HG03571 (cell line): ENCODE data around the gene CYBRD1.
A peak's percentile ranks its signal among the peaks of the same experiment; 100 is the strongest.
"Not testable (repeated sequence)": the region's sequence is repeated elsewhere in the genome, so short reads cannot be mapped to it uniquely, and the experiment has no call there.

Source experiments
- ATAC-seq: cut with Tn5 transposase; IDR thresholded peaks from one replicate; pipeline ENCODE4 v1.9.1; 2021; ENCODE audit not compliant: unreplicated experiment

CYBRD1 gene, protein sequence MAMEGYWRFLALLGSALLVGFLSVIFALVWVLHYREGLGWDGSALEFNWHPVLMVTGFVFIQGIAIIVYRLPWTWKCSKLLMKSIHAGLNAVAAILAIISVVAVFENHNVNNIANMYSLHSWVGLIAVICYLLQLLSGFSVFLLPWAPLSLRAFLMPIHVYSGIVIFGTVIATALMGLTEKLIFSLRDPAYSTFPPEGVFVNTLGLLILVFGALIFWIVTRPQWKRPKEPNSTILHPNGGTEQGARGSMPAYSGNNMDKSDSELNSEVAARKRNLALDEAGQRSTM

DNA sequence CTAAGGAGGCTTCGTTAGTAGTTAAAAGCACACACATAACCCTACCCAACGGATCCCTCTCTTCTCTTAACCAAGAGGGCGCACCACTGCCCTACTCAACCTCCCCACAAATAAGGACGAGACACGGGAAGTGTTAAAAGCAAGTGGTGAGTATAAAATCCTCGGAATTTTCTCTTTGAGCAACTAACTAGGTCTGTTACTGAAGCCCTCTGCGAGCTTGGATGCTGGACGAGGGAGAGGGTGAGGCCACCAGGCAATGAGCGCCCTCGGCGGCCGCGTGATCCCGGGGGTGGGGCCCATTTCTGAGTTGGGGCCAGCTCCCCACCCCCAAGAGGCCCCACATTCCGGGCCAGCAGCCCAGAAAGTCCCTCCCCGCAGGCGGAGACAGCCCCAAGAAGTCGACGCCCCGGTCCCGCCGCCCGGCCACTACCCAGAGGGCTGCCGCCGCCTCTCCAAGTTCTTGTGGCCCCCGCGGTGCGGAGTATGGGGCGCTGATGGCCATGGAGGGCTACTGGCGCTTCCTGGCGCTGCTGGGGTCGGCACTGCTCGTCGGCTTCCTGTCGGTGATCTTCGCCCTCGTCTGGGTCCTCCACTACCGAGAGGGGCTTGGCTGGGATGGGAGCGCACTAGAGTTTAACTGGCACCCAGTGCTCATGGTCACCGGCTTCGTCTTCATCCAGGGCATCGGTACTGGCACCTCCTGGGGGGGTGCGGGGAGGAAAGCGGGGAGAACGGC is at the start of gene CYBRD1:
Gene CYBRD1 (plus strand): TSS at position 423 of the 736 bp plus-strand sequence. CDS start 72 bp downstream, at position 495.
- ATAC-seq: no peak

DNA sequence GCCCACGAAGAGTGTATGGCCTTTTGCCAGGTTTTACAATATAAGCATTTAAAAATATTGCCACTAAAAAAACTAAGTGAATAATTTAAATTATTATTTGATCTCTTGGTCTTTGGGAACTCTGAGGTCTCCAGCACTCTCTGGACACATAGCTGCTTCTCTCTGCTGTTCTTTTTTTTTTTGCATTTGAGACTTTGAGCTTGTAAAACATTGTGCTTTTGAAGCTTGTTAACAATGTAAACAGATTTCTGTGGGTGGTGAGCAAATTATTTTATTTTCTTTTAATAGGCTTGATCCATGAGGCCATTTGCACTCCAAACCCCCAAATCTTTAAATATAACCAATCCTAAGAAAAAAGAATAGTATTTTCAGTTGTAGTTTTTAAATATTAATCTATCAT is 46.3 kb upstream of the CYBRD1 start:
- ATAC-seq: no peak

DNA sequence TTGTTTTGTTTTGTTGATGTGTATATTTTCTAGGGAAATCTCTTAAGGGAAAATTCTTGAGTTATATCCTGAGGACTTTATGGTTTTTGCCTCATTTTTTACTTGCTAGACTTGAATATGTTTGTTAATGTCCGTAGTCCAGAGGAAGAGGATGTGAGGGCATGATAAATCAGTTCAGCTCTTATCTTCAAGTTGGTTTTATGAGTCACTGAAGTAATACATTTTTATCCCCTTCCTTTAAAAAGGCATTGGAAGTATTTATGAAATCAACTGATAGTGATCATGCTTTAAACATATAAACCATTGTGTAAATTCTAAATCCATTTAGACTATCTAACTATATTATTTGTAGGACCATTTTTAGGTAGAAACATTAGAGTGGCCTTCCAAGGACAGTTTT is 43.9 kb upstream of the CYBRD1 start:
- ATAC-seq: no peak

DNA sequence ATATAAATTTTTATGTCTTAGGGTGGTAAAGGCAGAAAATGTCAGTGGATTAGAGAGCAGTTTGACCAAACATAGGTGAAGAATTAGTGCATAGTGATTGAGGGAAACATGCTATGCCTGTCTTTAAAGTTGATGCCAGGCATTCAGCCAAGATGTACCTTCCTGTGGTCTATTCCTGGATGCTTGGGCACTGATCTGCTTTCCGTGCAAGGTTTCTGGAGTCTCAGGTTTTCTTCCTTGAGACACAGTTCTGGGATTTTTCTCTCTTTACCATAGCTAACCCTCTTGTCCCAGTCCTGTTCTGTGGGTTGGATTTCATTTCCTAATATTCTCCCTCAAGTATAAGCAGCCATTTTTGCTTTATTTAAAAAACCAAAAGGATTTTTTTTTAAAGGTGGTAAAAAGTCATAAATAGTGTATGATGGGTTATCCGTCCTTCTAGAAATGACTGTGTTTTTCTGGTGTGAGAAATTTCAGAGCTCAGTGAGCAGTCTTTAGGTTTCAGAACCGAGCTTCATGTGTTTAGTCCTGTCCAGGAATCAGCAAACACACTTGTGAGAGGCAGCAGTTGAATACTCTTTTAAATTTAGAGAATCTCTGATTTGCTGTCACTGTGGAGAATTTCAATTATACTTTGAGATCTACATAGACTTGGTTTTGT is 43.0 kb upstream of the CYBRD1 start:
- ATAC-seq: no peak

DNA sequence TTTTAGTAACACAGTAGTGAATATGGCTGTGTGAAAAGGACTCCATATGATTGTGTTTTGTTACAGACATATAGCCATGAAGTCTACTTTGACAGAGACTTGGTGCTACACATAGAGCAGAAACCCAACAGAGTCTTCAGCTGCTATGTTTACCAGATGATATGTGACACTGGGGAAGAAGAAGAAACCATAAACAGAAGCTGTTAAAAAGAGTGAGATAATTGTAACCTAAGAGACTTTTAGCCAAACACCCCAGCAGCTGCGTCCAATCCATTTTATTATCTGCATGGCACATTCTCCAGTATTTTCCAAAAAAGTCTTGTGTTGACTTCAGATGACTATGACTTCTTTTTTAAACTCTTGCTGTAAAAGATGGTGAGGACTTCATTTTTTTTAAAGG is 41.4 kb upstream of the CYBRD1 start:
- no peak for ATAC-seq

DNA sequence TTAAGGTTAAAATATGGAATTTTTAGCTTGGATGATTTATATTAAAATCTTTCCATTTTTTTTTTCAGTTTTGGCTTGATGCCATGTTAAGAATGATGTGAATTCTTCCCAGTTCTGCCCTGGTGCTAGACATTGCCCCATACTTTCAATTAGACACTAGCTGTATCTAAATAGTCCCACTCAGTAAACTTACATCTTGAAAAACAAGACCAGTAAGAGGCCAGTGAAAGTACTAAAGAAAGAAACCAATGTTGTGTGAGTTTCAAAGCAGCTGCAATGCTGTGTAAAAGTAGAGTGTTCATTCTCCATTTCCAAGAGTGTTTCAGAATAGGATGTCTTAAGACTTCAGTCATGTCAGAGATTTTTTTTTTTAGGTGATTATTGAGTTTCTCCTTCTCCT is 40.0 kb upstream of the CYBRD1 start:
- no peak for ATAC-seq

DNA sequence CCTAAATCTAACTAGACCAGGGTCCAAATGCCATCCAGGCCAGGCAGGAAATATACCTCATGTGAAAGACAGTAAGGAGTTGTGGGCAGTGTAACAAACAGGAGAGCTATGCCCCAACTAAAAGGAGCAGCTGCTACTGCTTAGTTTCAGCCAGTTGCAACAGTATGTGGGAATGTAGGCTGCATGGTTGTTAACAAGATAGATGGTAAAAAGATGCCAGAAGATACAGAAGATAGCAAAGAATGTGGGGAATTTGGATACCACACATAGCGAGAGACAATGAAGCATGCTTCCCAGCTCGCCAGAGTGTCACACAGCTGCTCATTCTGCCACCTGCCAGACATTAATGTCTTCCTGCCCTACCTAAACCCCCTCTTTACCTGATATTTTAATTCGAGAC is 39.4 kb upstream of the CYBRD1 start:
- no peak for ATAC-seq

DNA sequence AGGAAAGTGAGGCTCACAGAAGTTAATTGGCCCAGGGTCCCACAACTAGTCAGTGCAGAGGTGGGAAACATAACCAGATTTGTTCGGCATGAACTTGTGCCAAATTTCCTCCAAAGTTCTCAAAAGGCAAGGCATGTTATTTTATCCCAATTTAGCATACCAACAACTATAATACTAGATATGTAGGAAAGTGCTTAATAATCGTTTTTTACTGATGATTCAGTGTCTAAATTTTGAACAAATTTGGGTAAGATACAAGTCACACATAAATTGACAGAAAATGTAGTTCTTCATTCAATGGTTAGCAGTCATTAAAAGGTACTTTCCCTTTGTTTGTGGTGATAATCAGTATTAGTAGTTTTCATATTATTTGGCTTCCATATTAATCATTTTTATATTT is 38.5 kb upstream of the CYBRD1 start:
- no peak for ATAC-seq

DNA sequence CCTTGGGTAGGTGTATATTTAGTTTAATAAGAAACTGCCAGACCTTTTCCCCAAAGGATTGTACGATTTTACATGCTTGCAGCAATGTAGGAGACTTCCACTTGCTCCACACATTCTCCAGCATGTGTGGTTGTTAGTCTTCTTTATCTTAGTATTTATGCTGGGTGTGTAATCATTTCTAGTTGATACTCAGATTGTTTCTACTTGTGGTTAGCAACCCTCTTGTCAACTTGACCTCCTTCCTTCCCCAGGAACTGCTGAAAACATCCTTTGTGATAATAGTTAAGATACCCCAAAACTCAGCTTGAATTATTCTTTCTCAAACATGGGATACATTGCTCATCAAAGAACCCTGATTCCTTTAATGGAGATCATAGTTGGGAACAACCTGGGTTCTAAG is 37.2 kb upstream of the CYBRD1 start:
- ATAC-seq: no peak

DNA sequence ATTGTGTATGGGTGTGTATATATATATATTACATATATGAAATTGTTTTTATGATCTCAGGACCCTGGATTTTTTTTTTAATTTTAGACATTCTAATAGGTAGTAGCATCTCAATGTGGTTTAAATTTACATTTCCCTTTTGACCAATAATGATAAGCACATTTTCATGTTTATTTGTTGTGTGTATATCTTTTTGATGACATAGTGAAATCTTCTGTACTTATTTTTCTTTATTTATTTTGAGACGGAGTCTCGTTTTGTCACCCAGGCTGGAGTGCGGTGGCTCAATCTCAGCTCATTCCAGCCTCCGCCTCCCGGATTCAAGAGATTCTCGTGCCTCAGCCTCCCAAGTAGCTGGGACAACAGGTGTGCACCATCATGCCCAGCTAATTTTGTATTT is 35.1 kb upstream of the CYBRD1 start:
- no peak for ATAC-seq

DNA sequence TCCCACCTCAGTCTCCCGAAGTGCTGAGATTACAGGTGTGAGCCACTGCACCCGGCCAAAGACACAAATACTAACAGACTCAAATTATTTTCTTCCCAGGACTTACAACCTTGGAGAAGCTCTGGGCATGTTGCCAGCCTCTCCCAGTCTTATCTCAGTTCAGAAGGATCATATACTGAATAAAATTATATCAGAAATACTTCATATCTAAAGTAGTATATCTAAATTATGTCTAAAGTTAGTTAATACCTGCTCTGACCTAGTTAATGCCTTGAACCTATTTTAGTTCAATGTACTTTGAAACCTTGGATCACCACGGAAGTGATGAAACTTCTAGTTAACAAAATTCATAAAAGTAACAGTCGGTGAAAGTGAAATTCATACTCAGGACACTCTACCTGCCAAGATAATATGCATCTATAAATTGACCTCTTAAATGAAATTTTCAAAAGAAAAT is 34.4 kb upstream of the CYBRD1 start:
- ATAC-seq: no peak

DNA sequence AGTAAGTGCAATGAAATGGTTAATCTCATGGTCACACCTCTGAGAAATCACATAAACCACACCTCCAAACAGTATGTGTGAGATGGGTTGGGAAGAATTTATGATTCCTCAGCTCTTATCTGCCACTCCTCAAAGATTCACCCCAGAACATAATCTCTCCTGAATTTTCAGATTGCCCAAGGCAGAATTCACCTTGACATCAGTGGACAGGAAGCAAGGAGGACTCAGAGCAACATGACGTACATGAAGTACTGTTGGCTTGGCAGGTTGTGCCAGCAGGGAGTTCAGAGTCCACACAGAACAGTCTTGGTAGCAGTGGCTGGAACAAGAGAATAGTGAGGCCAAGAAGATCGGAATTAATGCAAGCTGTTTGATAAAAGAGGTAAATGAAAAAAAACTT is 31.7 kb upstream of the CYBRD1 start:
- no peak for ATAC-seq

DNA sequence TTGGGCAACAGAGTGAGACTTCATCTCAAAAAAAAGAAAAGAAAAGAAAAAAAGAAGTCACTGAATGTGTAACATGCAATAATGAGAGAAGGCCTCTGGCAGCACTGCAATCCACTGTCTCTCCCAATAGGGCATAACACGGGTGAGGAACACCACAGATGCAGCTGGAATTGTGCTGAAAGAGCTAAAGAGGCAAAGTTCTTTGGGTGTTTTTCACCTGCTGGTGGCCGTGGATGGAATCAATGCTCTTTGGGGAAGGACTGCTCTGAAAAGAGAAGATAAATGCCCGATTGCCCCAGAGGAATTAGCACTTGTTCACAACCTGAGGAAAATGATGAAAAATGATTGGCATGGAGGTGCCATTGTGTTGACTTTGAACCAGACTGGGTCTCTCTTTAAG is 31.0 kb upstream of the CYBRD1 start:
- ATAC-seq: no peak

DNA sequence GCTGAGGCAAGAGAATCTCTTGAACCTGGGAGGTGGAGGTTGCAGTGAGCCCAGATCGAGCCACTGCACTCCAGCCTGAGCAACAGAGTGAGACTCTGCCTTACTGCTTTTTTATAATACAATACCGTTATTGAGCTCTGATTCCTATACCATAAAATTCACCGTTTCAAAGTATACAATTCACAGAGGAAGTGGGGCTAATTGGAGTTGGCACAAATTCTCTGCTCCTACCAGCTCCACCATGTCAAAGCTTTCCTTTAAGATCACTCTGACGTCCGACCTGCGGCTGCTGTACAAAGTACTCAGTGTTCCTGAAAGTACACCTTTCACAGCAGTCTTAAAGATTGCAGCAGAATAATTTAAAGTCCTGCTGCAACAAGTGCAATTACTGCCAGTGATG is 29.6 kb upstream of the CYBRD1 start:
- ATAC-seq: no peak

DNA sequence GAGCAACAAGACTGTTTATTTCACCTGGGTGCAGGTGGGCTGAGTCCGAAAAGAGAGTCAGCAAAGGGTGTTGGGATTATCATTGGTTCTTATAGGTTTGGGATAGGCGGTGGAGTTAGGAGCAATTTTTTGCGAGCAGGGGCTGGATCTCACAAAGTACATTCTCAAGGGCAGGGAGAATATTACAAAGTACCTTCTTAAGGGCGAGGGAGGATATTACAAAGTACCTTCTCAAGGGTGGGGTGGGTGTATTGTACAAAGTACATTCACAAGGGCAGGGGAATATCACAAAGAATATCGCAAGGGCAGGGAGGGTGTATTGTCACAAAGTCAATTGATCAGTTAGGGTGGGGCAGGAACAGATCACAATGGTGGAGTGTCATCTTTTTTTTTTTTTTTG is 24.6 kb upstream of the CYBRD1 start:
- not testable (repeated sequence) for ATAC-seq

DNA sequence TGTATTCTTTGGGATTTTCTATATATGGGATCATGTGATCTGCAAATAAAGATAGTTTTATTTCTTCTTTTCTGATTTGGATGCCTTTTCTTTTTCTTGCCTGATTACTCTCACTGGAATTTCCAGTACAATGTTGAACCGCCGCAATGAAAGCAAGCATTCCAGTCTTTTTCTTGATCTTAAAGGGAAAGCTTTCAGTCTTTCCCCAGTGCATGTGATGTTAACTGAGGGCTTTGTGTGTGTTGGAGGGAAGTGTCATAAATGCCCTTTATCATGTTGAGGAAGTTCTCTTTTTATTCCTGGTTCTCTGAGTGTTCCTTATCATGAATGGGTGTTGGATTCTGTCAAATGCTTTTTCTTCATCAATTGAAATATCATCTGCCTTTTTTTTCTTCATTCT is 16.9 kb upstream of the CYBRD1 start:
- no peak for ATAC-seq

DNA sequence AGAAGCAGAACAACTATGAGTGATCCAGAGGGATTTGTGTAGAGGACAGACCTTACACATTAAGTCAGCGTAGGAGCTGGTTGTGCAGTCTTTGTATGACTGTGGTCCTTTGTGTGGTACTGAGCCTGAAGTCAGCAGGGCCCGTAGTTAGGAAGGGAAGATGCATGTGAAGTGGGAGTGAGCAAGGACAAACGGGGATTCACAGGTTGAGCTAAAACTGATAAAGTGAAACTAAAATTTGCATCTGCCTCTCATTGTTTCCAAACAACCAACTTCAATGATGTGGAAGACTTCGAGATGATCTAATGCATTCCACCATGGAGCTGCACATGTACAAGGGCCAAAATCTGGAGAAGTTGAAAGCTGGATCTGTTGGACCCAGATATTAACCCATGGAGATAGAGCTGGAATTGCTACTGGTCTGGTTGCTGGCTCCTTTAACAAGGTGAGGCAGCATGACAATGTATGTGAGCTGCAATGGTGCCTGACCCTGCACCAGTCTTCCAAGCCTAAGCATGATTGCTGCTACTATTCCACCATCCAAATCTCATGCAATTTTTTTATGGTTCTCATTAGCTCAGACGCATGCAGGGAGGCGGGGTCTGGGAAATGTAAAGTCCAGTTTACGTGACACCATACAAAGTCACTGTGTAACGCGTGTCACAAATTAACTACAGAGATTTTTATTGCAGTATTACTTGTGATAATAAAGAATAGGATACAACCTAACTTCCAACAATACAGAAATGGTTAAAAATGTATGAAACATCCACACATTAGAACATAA is 12.1 kb upstream of the CYBRD1 start:
- ATAC-seq: peak; percentile 72

DNA sequence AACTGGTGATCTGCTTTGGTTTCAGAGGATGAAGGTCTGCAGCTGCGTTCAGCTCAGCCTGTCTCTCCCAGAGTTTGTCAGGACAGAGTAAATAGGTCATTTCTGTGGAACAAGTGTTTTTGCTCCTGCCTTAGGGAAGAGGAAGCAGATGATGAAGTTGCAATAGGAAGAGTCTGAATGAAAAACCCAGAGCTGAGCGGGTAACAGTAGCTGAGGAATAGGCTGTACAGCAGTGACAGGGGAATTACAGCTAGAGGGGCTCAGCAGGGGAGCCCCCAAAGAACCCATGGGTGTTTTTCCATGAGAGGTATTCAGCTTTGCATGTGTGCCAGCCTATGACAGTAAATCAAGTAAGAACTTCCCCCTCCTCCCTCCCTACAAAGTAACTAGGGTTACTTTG is 10.3 kb upstream of the CYBRD1 start:
- no peak for ATAC-seq

DNA sequence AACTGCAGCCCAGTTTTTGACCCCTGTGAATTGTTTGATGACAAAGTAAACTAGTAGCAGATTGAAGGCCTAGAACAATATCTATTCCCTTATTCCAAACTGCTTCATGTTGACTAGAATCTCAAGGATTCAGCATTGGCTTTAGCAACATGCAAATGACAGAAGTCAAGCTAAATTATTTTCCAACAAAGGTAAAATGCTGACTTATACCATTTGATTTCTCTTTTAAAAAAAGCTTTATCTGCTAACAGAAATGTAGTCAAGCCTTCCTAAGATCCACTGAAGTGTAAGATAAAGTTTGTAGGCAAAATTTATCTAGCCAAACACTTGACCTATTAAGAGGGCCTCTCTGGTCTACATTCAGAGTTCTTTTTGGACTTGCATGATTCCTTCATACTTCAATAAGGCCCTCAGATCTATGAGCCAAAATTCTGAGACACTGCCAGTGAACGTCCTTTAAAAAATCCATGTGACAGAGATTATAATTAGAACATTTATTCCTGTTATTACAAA is 9.5 kb upstream of the CYBRD1 start:
- ATAC-seq: no peak

DNA sequence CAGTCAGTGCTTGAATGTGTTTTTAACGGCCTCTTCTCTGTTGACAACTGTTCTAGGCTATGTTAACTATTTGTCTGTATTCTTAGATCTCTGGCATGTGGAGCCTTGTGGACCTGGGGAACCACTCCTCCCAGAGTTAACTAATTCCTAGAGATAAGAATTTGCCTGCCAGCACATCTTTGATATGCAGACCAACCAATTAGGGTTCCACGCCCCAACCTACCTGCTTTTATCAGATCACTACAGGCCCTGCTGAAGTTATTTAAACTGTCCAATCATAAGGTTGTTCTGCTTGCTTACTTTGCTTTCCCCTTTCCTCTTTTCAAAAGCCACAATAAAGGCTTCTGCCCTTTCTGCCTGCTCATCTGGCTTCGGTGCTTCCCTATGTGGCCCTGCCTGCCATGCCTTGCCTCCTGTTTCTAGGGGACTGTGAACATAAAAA is 8.5 kb upstream of the CYBRD1 start:
- ATAC-seq: no peak
